ENCODE data around the gene PRSS50. TPM values are rescaled to one million over a fixed set of nuclear protein-coding genes. Genes with fewer than 3 reads are reported as not detected.
A peak's percentile ranks its signal among the peaks of the same experiment; 100 is the strongest.

PRSS50 gene
- total RNA-seq, 1 donor from 2014 or later: not detected

DNA sequence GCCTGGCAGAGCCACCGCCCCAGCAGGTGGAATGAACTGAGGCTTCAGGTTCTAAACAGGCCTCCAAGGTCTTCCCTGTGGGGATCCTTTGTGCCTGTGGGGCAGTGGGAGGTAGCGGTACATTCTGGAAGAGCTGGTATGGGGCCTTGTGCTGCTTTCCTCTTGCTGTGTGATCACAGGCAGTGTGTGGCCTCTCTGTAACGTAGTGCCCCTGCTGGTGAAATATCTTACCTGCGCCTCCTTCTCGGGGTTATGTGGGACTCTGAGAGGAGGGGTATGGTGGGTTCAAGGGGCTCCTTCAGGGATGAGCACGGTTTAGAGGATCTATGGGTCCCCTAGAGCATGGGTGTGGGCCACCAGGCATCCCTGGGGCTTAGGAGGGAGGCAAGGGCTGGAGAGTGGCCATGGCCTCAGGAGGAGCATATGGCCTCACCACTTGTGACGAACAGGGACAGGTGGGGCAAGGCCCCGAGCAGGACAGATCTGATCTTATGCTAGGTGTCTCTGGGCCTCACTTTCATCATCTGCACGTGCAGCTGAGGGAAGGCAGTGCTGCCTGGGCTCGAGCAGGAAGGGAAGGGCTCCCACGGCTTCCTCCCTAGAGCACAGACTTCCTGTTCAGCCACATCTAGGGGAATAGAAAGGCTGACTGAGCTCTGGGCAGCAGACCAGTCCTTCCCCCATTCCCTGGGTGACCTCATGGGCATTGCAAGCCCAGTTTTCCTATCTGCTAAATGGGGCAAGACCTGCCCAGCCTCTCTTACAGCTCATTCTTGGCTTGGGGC, 22.3 kb downstream of the PRSS50 start:
- Mint-ChIP-seq H3K4me1 (ENCODE audit: low read depth, unreplicated experiment) (peaks cover 7% of the 10 kb centered on the region), H3K27ac (ENCODE audit: unreplicated experiment) (no peak overlapping the region), H3K36me3 (ENCODE audit: unreplicated experiment) (no peaks in the 10 kb centered on the region), H3K4me3 (ENCODE audit: unreplicated experiment) (no peak overlapping the region), H3K27me3 (ENCODE audit: unreplicated experiment) (peaks cover 8% of the 10 kb centered on the region), H3K9me3 (ENCODE audit: unreplicated experiment) (peaks cover 5% of the 10 kb centered on the region)
- DNase-seq: no peak
- TF ChIP-seq, protein P1, sequence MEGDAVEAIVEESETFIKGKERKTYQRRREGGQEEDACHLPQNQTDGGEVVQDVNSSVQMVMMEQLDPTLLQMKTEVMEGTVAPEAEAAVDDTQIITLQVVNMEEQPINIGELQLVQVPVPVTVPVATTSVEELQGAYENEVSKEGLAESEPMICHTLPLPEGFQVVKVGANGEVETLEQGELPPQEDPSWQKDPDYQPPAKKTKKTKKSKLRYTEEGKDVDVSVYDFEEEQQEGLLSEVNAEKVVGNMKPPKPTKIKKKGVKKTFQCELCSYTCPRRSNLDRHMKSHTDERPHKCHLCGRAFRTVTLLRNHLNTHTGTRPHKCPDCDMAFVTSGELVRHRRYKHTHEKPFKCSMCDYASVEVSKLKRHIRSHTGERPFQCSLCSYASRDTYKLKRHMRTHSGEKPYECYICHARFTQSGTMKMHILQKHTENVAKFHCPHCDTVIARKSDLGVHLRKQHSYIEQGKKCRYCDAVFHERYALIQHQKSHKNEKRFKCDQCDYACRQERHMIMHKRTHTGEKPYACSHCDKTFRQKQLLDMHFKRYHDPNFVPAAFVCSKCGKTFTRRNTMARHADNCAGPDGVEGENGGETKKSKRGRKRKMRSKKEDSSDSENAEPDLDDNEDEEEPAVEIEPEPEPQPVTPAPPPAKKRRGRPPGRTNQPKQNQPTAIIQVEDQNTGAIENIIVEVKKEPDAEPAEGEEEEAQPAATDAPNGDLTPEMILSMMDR (IDR thresholded peaks at IDR 0.05; ENCODE audit: partially characterized antibody, unreplicated experiment): peak; percentile 55

DNA sequence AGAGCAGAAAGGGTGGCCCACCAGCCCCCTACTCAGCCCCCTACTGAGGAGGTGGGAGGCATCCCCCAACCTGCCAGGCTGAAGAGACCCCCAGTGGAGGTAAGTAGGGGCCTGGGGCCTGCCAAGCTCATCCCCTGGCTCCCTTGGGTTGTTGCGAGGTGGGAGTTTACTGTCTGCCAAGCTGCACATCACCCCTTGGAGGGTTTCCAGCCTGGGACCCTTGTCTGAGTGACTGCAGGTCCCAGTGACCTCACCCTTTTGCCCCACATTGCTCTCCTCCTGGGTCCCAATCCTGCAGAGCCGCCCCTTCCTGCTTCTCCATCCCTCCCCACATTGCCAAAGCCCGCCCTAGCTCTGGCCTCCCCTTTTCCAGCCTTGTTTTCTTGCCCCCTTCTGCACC, 23.1 kb downstream of the PRSS50 start:
- H3K4me3 Mint-ChIP-seq (ENCODE audit: unreplicated experiment): no peak overlapping the region
- no peaks in the 10 kb centered on the region for H3K36me3 Mint-ChIP-seq (ENCODE audit: unreplicated experiment)
- no peak overlapping the region for H3K27ac Mint-ChIP-seq (ENCODE audit: unreplicated experiment)
- H3K4me1 Mint-ChIP-seq (ENCODE audit: low read depth, unreplicated experiment): peaks cover 7% of the 10 kb centered on the region
- H3K27me3 Mint-ChIP-seq (ENCODE audit: unreplicated experiment): peaks cover 8% of the 10 kb centered on the region
- DNase-seq: no peak
- peaks cover 5% of the 10 kb centered on the region for H3K9me3 Mint-ChIP-seq (ENCODE audit: unreplicated experiment)
- TF ChIP-seq, protein P1 (IDR thresholded peaks at IDR 0.05; ENCODE audit: partially characterized antibody, unreplicated experiment): no peak

DNA sequence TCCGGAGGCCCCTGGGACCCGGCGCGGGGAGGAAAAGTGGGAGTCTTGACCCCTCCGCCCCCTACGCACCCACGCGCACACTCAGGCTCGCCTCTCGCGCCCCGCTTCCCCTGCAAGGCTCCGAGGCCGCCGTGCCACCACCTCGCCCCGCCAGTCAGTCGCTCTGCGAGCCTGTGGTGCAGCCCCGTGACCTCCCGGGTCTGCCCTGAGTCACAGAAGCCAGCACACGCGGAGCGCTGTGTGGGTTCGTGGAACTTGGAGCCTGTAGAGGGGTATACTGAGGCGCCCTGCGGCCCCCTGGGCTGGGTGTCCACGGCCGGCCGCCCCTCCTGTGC, 23.8 kb downstream of the PRSS50 start:
- no peak overlapping the region for H3K4me3 Mint-ChIP-seq (ENCODE audit: unreplicated experiment)
- DNase-seq: no peak
- H3K36me3 Mint-ChIP-seq (ENCODE audit: unreplicated experiment): no peaks in the 10 kb centered on the region
- peaks cover 5% of the 10 kb centered on the region for H3K9me3 Mint-ChIP-seq (ENCODE audit: unreplicated experiment)
- no peak overlapping the region for H3K27ac Mint-ChIP-seq (ENCODE audit: unreplicated experiment)
- H3K27me3 Mint-ChIP-seq (ENCODE audit: unreplicated experiment): peaks cover 5% of the 10 kb centered on the region
- peaks cover 7% of the 10 kb centered on the region for H3K4me1 Mint-ChIP-seq (ENCODE audit: low read depth, unreplicated experiment)
- TF ChIP-seq, protein P1 (IDR thresholded peaks at IDR 0.05; ENCODE audit: partially characterized antibody, unreplicated experiment): no peak

DNA sequence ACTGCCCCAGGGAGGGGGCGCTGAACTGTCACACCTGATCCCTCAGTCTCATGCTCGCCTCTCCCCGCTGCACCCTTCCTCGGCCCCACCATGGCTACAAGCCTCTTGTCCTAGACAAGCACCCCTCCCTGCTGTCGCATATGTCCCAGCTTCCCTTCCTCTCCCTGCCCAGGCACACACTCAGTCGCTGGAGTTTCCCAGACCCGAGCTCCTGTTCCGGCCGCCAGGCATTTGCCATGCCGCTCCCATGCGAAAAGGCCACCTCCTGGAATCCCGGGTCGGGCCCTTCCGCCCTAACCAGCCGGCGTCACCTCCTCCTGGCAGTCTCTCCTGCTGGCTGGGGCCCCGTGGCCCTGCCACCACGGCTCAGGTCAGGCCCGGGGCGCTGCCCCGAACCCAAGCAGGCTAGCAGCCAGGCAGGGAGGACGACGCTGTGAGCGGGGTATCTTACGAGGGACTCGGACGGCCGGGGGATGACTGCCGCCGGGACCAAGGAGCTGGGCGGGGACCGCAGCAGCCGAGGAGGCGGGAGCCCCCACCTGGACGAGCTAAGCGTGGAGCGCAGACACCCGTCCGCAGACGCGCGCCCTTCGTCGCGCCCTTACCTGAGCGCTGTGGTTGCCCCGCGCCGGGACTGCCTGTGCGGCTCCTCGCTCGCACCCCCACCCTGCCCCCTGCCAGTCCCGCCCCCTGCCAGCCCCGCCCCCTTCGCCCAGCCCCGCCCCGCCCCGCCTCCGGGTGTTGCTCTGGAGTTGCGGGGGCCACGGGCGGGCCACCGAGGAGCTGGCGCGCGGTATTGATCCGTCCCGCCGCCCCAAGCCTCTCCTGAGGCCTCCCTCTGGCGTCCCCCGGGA, 24.4 kb downstream of the PRSS50 start, which contains the start of gene ALS2CL:
Gene ALS2CL, minus strand, starts transcription at position 642 of the 854 bp plus-strand sequence. CDS start 4,239 bp downstream, outside the sequence.
- TF ChIP-seq, protein P1 (IDR thresholded peaks at IDR 0.05; ENCODE audit: partially characterized antibody, unreplicated experiment): no peak
- H3K4me3 Mint-ChIP-seq (ENCODE audit: unreplicated experiment): peak within 1 kb of the TSS; percentile 72
- peaks cover 5% of the 10 kb centered on the region for H3K27me3 Mint-ChIP-seq (ENCODE audit: unreplicated experiment)
- H3K27ac Mint-ChIP-seq (ENCODE audit: unreplicated experiment): no peak within 1 kb of the TSS
- no peaks in the 10 kb centered on the region for H3K36me3 Mint-ChIP-seq (ENCODE audit: unreplicated experiment)
- peak; percentile 55 for DNase-seq
- H3K9me3 Mint-ChIP-seq (ENCODE audit: unreplicated experiment): peaks cover 5% of the 10 kb centered on the region
- H3K4me1 Mint-ChIP-seq (ENCODE audit: low read depth, unreplicated experiment): peaks cover 7% of the 10 kb centered on the region

Measured in glutamatergic neuron (in vitro differentiated cells).